IPS DF 4.7 (cell line): ENCODE measurements around the gene PKHD1.

Experiments used
- DNase-seq: peaks from one replicate; pipeline ENCODE4 v3.0.0-alpha.2; 2013; ENCODE audit warnings: low spot score; ENCODE audit errors: extremely low read depth

The PKHD1 gene

DNA sequence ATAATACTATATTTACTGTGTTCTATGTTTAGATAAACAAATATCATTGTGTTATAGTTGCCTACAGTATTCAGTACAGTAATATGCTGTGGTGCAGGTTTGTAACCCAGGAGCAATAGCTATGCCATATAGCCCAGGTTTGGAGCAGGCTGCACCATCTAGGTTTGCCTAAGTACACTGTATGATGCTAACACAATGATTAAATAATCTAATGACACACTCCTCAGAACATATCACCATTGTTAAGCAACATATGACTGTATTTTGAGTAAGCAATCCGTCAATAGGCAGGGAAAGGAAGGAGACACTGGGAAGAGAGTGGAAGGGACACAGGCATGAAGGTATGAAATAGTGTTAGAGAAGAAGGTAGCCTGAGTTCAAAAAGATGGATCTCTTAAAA, 369.9 kb downstream of the PKHD1 start:
- no peak for DNase-seq

DNA sequence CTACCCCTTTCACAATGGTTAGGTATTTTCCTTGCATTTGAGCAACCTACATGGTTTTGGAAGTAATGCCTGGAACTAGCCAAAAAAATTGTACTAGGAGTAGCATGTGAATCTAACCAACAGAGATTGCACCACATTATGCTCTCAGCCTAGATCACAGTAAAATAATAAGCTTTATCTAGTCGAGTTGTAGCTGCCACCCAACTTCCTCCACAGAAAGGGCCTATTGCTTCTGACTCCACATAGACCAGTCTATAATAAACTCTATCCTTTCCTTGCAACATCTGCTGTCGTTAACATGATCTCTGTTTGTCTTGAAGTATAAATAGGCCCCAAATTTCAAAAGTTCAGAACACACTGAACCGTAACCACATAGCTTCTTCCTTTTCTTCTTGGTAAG, 375.5 kb downstream of the PKHD1 start:
- no peak for DNase-seq

DNA sequence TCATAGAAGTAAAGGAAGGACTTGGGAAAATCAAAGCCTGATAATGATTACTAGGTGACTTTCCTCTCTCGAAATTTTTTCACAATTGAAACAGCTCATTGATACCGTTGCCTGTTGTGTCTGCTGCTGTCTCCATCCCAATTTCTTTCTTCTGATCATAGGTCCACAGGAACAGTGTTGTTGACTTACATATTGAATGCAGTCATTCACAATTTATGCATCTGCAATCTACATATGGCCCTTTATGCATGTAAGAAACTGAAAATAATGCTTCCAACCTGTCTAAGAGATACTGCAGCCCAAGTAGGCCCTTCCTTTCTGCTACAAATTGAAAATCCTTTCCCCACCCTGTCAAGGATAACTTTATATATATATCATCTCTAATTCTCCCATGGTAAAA, 381.3 kb downstream of the PKHD1 start:
- DNase-seq = no peak

- DNase-seq = no peak
Measured at GRCh38 chr6:51704932-51705540, 382.4 kb downstream of the PKHD1 start.

DNA sequence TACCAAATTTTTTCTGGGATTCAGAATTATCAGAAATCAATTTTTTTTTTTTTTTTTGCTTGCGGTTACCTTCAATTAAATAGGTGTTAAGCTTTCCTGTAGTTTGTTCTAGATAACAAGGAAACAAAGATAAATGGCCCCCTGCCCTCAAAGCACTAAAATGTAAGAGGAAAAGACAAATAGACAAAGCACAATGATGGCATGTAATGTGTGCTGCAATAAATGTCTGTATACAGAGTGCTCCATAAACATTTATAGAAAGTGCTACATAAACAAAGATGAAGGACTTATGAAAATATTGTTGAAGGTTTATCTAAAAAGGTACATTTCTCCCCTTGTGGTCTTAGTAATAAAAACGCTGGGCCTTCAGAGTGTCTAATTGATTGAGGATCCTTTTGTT, 384.6 kb downstream of the PKHD1 start:
- DNase-seq = no peak

- DNase-seq = no peak
Measured at GRCh38 chr6:51684603-51685002, 402.8 kb downstream of the PKHD1 start.

- DNase-seq = no peak
Measured at GRCh38 chr6:51684038-51684437, 403.4 kb downstream of the PKHD1 start.

GRCh38 chr6:51678905-51679620, 408.4 kb downstream of the PKHD1 start:
- no peak for DNase-seq

- no peak for DNase-seq
Measured at GRCh38 chr6:51678274-51678673, 409.1 kb downstream of the PKHD1 start.

DNA sequence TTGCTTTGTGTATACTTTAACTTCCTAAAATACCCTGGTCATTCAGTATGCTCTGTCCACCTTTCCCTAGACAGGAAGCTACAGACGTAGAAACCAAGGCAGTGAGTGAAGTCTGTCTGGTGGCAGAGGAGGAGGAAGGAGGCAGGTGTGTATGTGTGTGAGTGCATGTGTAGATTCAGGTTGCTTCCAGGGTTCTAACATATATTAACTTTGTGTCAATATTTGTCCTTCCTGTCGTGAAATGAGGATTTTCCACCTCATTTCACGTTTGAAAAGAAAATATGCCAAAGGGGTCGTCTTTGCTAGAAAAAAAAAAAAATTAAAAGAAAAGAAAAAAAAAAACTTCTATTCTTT, 411.5 kb downstream of the PKHD1 start:
- no peak for DNase-seq

GRCh38 chr6:51675020-51675921, 412.1 kb downstream of the PKHD1 start:
- no peak for DNase-seq

GRCh38 chr6:51663525-51663924, 423.9 kb downstream of the PKHD1 start:
- no peak for DNase-seq

DNA sequence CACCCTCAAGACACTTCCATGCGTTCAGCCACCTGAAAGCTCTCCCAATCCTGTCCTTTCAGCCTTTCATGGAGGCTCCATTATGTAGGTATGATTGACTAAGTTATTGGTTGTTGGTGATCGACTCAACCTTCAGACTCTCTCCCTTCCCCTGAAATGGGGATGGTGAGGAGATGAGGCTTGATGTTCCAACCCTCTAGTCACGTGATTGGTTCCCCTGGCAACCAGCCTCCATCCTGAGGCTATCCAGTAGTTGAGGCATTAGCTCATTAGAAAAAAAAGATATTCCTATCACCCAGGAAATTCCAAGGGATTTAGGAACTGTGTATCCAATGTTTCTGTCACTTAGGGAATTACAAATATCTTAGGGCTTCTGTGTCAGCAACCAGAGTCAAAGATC, 426.6 kb downstream of the PKHD1 start:
- DNase-seq = no peak

GRCh38 chr6:51657491-51657890, 429.9 kb downstream of the PKHD1 start:
- no peak for DNase-seq

DNA sequence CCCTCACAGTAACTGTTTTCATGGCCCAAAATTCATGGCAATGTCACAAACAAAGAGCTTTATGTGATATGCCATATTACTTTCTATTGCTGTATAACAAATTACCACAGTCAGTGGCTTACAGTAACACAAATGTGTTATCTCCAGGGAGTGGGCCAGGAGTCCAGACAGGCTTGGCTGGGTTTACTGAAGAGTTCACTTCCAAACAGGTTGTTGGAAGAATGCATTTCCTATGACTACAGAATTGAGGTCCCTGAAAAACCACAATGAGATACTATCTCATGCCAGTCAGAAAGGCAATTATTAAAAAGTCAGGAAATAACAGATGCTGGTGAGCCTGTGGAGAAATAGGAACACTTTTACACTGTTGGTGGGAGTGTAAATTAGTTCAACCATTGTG, 431.9 kb downstream of the PKHD1 start:
- no peak for DNase-seq

- DNase-seq = no peak
Measured at GRCh38 chr6:51654647-51655046, 432.8 kb downstream of the PKHD1 start.

DNA sequence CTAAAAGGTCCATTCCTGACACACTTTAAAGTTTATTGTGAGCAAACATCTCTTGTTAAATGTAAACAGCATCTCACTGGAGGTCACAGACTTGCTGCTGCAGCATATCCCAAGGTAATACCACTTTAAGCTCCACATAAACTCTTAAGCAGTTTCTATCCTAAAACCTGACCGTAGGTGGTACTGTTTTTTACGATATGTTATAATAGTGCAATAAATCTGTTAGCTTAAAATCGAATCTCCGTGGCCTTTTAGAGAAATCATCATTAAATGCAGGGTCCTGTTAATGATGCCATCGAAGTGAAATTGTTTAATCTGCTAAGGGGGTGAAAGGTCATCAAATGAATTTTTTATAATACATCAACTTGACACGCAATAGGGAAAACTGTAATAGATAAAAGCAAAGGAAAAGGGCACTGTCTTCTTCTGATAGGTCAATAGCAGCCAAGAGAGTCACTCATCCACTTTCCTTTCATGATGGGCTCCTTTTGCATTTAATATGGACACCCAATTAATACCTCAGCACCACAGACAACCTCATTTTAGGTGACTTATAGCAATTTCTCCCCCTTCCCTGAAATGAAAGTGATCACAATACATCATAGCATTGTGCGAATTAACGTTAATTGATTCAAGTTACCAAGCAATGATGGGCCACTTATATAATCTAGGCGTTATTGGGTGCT, 436.1 kb downstream of the PKHD1 start:
- no peak for DNase-seq

DNA sequence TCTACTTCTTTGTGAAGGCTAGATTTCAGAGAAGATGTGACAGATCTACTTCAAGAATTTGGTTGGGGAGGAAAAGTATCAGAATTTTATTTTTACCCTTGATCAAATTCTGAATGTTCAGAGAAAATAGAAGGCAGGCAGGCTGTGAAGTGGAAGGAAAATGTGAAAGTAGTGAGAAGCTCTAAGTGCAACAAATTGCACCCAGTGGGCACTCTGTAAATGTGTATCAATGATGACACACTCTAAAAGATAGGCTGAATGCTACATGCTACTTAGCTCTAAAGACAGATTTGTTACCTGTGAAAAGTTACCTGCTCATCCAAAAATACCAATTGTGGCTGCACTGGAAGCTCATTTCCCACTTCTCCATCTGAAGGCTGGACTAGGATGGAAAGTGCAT, 438.6 kb downstream of the PKHD1 start:
- no peak for DNase-seq

DNA sequence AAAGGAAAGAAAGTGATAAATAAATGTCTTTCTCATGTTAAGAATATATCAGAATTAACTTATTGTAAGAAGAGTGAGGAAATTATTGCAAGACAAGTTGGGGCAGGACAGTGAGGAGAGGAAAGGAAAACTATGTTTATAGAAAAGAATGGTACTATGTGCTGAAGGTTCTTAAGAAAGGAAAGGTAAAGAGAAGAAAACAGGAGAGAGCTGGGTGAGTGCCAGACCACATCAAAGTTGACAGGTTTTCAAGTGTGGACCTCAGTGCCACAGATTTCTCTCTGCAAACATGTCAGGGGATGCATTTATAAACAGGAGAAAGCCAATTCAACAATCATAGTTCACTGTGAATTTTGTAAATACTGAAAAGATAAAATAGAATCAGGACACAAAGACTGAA, 439.2 kb downstream of the PKHD1 start:
- DNase-seq = no peak

DNA sequence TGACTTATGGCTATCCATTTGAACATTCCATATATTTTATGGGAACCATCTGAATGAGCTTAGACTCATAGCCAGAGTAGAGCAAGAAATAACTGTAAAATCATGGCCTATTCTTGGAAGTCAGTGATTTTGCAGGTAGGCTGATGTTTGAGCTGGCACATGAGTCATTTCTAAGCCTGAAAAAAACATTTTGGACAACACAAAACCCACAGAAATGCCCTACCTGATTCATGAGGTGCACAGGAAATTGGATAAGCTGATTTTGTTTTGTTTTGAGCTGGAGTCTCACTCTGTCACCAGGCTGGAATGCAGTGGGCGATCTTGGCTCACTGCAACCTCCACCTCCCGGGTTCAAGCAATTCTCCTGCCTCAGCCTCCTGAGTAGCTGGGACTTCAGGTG, 443.0 kb downstream of the PKHD1 start:
- no peak for DNase-seq

DNA sequence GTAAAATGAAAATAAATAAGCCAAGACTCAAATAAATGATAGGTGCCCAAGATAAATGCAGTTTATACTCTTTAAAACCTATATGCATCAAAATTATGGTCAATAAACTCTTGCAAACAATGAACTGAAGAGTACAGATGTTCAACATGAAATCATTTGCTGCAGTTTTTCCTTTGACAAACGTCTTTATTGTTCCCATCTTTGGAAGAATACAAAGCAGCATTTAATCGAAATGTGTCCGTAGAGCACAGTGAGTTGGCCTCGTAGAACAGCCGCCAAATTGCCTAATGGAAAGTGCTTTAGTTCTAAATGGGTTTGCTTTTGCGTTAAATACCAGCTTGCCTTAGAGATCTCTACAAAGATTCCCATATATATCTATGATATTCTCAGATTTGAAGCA, 447.4 kb downstream of the PKHD1 start:
- no peak for DNase-seq

GRCh38 chr6:51633424-51633823, 454.0 kb downstream of the PKHD1 start:
- DNase-seq = no peak
